HG02571 (cell line): ENCODE results near the gene EPB41L2.

Source experiments
- ATAC-seq: cut with Tn5 transposase; IDR thresholded peaks from one replicate; pipeline ENCODE4 v1.9.1; 2021; ENCODE audit warnings: mild to moderate bottlenecking, moderate library complexity; ENCODE audit not compliant: unreplicated experiment

Gene EPB41L2

DNA sequence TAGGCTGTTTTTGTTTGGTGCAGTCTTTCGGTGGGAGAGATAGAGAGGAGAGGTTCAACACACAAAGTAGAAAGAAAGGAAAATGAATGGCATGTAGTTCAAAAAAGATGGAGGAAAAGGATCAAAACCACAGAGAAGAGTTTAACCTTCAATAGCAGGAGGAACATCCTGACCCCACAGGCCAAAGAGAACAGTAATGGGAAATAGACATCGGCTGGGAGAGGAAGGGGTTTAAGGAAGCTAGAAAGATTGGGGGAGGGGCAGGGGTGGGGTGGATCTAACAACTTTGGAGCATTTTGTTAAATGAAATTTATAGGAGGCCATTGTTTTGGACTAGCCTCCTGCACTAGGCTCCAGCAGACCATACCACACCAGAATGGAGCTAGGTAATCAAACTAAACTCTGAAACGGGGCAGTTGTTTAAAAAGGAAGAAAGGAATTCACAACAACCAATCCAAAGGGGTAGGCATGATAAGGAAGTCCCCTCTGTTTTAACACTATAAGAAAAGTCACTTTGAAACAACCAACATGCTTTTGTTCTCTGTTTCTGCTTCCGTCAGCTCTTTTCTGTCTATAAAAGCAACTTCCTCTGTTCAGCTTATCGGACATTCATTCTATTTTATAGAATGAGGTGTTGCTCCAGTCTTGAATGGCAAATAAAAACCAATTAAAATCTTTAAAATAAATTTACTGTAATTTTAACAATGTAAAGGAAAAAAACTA, 82.6 kb downstream of the EPB41L2 start:
- no peak for ATAC-seq

DNA sequence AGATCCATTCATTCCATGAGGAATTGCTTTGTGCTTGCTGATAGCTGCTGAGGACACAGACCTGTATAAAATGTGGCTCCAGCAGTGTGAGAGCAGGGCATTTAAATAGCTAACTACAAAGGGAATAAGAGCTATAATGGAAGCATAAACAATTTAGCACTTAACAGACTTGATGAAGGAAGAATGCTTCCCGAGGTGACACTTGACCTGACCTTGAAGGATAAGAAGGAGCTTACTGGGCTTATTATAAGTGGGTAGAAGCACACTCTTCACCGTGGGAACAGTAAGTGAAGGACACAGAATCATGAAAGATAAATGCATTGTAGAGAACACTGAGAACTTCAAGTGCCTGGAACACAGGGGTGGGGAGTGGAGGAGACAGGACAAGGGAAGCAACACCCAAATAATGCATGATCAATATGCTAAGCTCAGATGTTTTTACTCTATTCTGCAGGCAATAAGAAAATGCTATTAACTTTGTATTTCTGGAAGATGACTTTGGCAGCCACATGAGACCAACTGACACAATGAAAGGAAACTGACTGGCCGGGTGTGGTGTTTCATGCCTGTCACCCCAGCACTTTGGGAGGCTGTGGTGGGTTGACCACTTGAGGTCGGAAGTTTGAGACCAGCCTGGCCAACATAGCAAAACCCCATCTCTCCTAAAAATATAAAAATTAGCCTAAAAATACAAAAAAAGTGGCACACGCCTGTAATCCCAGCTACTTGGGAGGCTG, 84.2 kb downstream of the EPB41L2 start:
- no peak for ATAC-seq

DNA sequence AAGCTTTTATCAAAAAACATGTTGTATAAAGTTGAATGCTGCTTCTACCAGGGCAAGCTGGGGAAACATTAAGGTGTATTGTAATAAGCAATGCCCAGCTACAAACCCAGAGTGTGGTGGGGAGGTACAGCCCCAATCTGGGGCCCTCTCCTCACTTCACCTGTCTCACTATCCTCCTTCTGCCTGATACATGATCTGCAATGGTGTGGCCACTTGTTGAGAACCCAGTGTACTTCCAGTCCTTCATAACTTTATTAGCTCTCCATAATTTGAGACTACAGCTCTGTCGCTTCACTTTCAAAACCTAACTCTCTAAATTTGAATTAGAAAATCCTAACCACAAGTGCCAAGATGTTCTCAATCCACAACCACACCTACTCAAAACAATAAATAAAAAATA, 84.9 kb downstream of the EPB41L2 start:
- no peak for ATAC-seq

DNA sequence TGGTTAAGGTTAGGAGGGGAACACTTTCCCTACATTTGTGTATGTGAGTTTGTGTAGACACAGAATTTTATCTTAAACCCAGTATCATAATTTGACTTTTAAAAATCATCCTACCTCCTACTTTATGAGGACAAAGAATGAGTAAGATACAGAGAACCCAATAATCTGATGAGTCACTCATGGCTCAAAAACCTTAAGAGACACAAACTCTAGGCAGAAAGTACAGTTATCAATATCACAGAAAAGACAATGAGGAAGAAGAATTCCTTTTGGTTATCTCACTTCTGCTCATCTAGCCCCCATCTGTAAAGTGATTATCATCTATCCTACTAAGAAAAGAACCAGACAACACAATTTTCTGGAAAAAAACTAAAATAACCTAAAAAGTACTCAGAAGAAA, 87.7 kb downstream of the EPB41L2 start:
- ATAC-seq: no peak

DNA sequence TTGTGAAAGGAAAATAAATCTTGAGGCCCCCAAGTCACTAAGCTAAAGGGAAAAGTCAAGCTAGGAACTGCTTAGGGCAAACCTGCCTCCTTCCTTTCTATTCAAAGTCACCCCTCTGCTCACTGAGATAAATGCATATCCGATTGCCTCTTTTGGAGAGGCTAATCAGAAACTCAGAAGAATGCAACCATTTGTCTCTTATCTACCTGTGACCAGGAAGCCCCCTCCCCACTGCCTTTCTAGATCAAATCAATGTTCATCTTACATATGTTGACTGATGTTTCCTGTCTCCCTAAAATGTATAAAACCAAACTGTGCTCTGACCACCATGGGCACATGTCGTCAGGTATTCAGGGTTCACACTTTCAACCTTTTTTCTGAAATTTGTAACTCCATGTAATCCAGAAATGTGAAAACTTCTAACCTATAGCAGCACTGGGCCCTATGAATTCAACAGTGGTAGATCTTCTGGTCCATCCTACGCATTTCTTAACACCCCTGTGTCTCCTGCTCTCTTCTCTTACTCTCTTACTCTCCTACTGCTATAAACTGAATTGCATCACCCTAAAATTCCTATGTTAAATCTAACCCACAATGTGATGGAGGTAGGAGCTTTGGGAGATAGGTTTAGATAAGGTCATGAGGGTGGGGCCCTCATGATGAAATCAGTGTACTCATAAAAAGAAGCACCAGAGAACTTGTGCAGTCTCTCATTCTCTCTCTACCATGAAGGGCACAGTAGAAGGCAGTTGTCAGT, 89.3 kb downstream of the EPB41L2 start:
- ATAC-seq: no peak

DNA sequence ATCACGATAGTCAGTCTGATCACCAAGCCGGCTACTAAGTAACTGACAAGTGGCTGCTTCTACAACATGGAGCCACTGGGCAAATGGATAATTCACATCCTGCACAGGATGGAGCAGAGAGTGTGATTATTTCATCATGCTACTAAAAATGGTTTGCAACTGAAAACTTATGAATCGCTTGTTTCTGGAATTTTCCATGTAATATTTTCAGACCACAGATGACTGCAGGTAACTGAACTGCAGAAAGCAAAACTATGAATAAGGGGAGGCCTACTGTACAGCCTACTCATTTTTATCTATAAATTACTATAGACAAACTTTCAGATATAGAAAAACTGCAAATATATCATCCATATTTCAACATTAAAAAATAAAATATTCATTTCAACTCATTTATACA, 91.5 kb downstream of the EPB41L2 start:
- ATAC-seq: no peak

DNA sequence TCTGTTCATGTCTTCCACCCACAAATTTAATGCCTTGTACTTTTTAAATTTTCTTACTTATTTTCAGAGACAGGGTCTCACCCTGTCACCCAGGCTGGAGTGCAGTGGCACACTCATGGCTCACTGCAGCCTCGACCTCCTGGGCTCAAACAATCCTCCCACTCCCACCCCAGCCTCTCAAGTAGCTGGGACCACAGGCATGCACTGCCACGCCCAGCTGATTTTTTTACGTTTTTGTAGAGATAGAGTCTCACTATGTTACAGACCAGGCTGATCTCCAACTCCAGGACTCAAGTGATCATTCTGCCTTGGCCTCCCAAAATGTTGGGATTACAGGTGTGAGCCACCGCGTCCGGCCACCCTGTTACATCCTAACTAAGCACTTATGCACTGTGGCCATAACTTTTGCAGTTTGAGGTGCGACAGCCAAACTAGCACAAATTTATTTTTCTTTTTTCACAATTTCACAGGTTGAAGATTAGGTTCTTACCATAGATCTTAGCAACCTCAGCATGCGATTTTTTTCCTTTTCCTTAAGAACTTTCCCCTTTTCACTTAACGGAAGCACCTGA, 92.1 kb downstream of the EPB41L2 start:
- no peak for ATAC-seq

DNA sequence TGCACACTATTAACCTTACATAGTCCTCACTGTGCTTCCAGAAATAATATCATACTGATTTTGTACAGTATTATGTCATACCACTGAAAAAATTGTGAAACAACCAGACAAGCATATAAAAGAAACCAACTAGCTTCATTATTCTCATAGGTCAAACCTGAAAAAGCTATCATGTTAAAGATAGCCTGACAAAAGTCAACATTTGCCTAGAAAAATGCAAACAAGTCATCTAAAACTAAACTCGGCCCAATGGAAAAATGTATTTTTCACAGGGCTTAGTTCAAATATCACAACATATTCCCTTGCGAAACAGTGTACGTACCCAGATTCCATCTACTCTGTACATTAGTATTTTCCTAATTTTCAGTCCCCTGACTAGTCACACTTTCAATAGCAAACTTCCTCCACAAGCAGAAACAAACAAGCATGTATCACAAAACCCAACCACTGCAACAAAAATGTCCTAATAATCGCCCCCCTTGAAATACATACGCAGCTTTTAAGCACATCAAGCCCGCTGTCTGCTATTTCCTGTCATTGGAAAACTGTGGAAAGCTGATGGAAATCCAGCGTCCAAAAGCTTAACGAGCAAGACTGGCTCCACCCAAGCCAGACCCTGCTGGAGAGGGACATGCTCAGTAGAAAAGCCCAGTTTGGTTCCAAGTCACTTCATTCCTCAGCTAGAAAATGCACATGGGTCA, 93.1 kb downstream of the EPB41L2 start:
- ATAC-seq: no peak

DNA sequence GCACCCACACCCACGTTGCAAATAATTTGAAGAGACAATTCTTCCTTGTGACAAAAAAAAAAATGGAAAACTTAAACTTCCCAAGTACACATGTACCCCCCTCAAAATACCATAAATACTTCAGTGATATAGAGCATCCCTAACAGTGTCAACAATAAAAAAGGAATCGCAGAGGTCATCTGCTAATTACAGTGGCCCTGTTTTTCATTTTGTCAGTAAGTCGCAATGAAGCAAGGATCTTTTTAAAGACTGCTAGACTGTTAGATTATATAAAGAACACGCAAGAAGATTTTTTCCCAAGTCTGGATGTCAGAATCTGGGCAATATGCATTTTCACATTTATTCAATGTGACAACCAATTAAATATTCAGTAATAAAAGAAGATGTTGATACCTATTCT, 93.9 kb downstream of the EPB41L2 start:
- ATAC-seq: no peak

DNA sequence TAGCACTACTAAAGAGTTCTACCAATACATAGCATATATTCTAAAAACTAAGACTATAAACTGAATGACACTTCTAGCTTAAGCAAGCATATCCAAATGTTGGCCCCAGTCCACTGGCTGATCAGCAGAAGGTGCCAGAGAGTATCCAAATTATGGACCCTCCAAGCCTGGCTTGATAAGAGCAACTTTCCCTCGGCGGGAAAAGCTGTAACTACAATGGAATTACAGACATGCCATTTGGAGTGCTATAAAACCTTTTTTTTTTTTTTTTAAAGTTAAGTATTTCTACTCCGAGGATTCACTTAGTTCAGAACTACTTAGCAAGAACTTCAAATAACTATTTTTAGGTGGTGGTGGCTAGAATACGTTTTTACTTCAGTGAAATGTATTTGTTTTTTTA, 94.6 kb downstream of the EPB41L2 start:
- no peak for ATAC-seq

DNA sequence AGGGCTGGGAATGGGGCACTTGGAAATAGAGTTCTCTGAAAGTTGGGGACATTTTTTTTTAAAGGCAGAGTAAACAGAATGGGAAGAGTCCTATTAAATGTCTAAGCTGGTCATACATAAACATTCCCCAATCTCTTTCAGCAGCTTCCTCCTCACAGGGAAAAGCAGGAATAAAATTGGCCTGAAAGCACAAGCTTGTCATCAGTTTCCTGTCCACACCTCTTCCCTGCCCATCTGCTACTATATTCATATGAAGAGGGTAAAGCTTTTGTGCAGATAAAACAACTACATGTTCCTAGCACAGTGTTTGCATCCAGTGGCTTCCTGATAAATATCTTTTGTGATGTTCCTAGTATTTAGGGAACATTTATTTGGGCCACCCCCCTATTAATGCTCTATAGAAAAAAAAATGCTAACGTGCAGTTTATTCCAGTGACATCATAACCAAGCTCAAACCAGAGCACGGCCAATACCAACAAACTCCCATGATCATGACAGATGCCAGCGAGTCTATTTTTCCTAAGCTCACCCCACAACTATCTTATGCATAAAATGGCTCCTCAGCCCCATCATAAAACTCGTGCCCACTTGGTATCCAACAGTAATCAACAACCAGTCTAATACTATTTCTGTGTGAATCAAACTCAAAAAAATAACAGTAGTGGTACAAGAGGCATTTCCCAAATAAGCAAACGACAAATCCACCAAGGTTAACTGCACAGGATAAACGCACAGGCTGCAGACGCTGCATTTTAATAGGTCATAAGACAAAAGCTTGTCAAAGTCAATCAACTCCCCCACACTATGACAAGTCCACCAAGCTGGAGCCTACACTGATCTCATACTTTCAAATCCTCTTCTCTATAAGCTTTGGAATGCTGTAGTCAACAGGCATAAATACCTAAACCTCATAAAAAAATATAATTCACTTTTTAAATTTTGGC, 95.3 kb downstream of the EPB41L2 start:
- no peak for ATAC-seq

DNA sequence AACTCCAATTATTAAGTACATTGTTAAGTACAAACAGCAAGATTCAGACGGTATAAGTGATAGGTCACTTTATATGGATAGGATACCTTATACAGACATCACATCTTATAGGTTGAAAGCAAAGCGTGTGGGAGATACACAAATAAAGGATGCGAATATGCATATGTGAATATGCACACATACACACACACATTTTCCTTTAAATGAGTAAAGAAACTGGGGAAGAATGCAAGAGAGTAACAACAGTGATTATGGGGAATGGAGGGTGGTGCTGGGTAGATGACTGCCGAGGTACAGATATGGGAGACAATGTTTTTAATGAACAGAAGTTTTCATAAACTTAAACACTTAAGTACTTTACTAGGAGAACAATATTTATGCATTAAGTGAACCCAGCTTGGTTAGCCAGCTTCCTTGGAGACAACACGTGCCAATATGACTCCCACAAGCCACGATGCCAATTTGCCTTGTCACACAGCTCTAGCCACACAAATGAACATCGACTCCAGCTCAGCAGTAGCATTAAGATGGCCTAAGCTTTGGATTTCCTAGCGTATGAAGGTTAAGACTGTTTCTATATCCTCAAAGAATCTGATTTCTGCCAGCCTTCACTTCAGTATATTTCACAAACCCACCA, 96.6 kb downstream of the EPB41L2 start:
- no peak for ATAC-seq

DNA sequence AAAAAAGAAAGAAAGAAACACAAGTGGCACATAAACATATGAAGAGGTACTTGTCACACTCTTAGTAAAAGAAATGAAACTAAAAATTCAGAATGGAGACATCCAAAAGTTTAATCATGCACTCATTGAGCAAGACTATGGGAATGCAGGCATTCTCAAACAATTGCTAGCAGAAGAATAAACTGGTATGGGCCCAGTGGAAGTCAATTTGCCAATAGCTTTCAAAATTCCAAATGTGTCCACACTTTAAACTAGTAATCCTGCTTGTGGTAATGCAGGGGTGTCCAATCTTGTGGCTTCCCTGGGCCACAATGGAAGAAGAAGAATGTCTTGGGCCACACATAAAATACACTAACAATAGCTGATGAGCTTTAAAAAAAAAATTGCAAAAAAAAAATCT, 97.4 kb downstream of the EPB41L2 start:
- ATAC-seq: no peak

DNA sequence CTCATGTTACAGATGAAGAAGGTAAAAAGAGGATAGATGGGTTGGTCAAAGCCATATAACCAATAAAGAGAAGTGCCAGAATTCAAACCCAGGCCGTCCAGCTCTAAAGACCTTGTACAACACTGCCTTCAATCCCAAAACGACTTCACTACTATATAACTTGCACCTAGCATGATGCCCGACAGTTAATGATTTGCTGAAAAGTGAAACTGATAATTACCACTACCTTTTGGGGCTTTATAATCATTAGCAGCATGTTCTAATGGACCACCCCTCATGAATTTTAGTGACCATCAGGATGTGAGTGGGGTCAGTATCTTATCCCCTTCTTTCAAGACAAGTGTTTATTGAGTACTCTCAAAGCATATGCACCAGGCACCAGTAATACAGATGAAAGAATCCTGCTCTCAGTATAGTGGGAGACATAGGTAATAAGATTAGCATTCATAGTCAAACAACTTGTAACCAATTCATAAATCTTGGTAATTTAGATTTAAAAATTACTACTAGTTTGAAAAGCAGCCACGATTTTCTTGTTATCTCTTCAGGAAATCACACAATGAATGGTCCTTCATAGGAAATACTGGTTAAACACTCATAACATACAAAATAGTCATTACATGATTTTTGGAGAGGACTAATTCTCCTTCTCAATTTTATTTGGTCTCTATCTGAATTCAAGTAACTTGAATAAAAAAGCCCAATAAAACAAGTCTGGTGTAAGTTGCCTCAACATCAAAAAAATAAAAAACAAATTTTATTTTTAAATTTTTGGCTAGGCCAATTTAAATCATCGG, 98.0 kb downstream of the EPB41L2 start:
- ATAC-seq: no peak

DNA sequence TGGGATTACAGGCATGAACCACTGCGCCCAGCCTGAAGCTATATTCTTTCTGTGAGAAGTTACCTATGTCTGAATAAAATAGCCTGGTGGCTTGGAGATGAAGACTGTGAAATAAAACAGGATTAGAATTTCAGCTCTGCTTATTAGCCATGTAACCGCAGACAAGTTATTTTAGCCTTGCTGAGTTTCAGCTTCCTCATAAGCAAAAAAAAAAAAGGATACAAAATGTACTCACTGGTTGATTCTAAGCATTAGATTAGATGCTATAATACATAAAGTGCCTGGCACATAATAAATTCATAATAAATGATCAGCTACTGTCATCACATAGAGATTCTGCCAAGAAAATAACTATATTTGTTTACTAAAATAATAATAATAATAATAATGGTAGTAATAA, 98.8 kb downstream of the EPB41L2 start:
- ATAC-seq: no peak

DNA sequence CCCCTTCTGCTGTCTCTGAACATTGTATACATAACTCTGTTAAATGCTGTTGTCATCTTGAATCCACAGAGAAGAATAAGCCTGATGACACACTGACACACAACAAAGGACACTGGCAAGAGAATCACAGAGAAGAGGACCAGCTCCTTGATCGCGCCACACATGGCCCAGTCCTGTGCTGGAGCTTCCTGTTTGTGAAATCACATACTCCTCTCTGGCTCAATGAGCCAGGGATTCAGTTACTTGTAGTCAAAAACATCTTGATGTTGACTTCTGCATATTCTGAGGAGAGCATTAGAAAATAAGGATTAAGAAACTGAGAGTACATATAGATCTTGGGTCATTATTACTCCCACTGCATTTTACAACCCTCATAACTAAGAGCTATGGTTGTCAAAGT, 100.1 kb downstream of the EPB41L2 start:
- no peak for ATAC-seq

DNA sequence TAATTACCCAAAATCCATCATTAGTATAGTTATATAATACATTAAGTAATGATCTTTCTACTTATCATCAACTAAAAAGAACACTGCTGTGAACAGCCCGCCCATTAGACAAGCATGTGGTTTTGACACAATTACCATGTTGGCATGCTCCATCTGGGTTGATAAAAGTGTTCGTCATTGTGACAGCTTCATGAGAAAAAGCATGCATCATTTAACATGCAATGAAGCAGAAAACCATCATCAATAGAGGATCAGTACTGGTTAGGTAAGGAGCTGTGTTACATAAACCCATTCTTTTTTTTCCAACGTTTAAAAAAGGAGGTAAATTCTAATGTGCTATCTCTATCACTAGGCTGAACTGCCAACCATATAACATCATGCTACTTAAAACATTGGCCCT, 101.9 kb downstream of the EPB41L2 start:
- ATAC-seq: no peak

DNA sequence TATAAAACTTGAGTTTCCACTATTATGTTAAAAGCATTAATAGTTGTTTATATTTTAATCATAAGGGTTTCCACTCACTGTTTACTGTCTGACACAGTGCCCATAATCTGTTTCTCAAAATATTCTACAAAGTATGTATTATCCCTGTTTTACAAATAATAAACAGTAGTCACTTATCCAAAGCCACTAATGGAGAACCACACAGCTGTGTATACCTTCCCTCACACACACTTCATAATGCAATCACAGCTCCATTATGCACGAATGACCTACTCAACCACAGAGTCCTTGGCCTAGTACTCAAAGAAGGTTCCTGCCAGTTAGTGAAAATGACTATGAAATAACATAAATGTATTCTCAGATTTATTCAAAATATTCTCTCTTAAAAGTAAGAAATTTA, 103.1 kb downstream of the EPB41L2 start:
- no peak for ATAC-seq

DNA sequence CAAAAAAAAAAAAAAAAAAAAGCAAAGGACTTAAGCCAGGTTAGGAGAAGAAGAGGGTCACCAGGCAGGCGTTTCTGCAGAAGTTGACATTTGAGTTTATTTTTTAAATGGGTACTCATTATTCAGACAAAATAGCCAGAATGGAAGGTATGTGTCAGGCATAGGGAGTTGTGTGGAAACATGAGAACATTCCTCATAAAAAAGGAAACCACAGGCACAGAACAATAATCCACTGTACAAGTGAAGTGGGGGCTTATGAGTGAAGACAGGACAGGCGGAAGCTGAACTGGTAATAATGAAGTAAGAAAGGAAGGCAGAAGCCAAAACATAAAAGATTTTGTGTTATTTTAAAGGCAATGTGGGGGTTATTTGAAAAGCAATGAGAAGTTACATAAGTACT, 104.6 kb downstream of the EPB41L2 start:
- ATAC-seq: no peak
